ENCODE measurements around the gene MCTP1.

DNA sequence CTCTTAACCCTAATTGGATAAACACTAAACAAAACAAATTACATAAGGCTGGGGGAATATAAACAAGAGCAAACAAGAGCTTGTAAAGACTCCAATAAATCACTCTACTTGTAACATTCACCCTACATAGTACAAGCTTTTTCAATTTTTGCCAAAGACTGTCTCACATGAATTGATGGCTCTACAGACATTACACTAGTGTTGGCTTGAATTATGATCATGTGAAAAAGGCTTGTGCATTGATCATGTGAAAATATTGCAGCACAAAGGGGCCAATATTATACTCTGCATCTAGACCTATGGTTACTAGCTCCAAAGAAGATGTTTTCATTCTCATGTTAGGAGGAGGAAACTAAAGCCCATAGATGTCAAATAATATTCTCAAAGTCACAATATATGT, 212.6 kb downstream of the MCTP1 start:
- TF ChIP-seq EZH2 (IDR thresholded peaks at IDR 0.05; ENCODE audit: insufficient read depth, poor library complexity, severe bottlenecking) (no peak), EZH2phosphoT487 (IDR thresholded peaks at IDR 0.05; ENCODE audit: insufficient read depth, low read depth) (no peak)

All from GM23248 (cell line).